Liver (tissue), 3 donors: ENCODE data around the gene PKP1.

Experiments
- CTCF ChIP-seq: fragments of 150-350 bp; IDR thresholded peaks from 2 replicates; pipeline ENCODE4 v1.5.1; 2017; ENCODE audit warnings: improper control_type of control experiment, low read depth, low read length; ENCODE audit not compliant: missing input control
- GABPA ChIP-seq, 2 donors: IDR thresholded peaks in 1 of 2; conservative IDR thresholded peaks in 1 of 2; 2 replicates each; pipeline ENCODE4 v1.6.1; 2016; ENCODE audit warnings: antibody characterized with exemption in 2 of 2, mild to moderate bottlenecking in 1 of 2, moderate library complexity in 1 of 2
- JUND ChIP-seq, 2 donors: IDR thresholded peaks; 2 replicates each; pipeline ENCODE4 v1.6.1; 2016; ENCODE audit warnings: antibody characterized with exemption in 2 of 2
- donor health status: healthy.
- donor health status: healthy.

- TF ChIP-seq GABPA (IDR thresholded peaks at IDR 0.05 in 1 of 2, conservative IDR thresholded peaks at IDR 0.05 in 1 of 2) (no peak), CTCF (no peak), JUND (IDR thresholded peaks at IDR 0.05) (no peak)
Measured at GRCh38 chr1:201266774-201267173, 16.5 kb upstream of the PKP1 start.
